AG09319 (cell line): ENCODE measurements around the gene UBE2E2.

Experiments used
- DNase-seq: peaks from one replicate; pipeline ENCODE4 v3.0.0-alpha.2; 2010; ENCODE audit warnings: low read depth; ENCODE audit errors: extremely low read depth
- TF ChIP-seq, protein P1 (sequence below): IDR thresholded peaks from 2 replicates; pipeline ENCODE4 v1.5.1; 2011; ENCODE audit warnings: low read depth, mild to moderate bottlenecking, inconsistent platforms, low read length, moderate library complexity

UBE2E2 gene

DNA sequence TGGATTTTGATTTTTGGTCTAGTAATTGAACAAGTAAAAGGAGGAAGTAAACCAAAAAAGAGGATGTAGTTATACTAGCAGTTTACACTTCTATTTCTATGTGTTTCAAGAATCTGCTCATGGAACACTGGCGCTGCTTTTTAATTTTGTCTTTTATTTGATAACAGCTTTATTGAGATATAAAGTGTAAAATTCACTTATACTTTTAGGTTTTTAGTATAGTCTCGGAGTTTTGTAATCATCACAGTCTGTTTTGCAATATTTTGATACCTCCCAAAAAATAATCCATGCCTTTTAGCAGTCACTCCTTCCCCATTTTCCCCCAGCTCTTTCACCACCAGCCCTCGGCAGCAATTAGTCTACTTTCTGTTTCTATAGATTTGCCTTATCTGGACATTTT, 18.0 kb downstream of the UBE2E2 start:
- TF ChIP-seq, protein P1, sequence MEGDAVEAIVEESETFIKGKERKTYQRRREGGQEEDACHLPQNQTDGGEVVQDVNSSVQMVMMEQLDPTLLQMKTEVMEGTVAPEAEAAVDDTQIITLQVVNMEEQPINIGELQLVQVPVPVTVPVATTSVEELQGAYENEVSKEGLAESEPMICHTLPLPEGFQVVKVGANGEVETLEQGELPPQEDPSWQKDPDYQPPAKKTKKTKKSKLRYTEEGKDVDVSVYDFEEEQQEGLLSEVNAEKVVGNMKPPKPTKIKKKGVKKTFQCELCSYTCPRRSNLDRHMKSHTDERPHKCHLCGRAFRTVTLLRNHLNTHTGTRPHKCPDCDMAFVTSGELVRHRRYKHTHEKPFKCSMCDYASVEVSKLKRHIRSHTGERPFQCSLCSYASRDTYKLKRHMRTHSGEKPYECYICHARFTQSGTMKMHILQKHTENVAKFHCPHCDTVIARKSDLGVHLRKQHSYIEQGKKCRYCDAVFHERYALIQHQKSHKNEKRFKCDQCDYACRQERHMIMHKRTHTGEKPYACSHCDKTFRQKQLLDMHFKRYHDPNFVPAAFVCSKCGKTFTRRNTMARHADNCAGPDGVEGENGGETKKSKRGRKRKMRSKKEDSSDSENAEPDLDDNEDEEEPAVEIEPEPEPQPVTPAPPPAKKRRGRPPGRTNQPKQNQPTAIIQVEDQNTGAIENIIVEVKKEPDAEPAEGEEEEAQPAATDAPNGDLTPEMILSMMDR: no peak
- DNase-seq: no peak

DNA sequence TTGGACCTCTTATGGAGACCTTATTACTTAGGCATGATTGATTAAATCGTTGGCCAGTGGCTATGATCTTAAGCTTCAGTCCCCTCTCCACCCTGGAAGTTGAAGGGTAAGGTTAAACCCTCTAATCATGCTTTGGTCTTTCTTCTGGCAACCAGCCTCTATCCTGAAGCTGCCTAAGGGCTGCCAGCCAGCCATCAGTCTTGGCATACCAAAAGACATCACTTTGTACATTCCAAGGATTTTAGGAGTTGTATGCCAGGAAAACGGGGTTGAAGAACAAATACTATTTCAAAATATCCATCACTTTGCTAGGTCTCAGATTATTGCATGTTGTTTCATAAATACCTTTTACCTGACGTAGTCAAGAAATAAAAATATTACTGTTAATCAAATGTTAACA, 28.9 kb downstream of the UBE2E2 start:
- TF ChIP-seq, protein P1: no peak
- DNase-seq: no peak

DNA sequence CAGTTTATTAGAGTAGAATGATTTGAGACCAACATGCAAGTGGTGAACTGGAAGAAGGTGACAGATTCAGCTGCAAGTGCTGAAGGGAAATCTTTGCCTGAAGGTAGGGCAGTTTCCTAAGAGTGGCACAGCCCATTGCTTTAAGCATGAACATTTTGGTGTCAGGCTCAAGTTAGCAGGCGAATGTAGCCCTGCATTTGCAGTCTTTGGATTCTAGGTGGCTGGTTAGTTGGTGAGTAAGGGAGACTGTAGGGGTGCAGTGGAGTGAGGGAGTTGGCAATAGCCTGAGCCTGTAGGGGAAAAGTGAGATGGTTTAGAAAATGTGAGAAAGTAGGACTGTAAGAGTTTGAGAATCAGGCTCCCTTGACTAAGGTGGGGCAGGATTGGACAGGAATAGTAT, 29.7 kb downstream of the UBE2E2 start:
- TF ChIP-seq, protein P1: no peak
- no peak for DNase-seq

DNA sequence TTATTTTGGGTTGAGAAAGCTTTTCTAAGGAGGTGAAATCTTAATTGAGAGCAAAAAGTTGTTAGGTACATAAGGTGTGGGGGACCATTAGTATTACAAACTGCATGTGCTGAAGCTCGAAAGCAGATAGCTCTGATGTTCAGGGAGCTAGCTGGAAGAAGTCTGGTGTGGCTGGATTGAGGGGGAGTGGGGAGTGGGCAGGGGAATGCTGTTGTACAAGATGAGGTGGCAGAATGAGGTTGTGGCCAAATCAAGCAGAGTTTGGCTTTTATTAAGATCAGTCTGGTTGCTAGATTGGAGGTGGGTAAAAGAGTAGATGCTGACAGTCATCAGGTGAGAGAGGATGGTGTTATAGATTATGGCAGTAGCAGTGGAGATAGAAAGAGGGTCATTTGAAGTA, 32.1 kb downstream of the UBE2E2 start:
- TF ChIP-seq, protein P1: no peak
- no peak for DNase-seq

DNA sequence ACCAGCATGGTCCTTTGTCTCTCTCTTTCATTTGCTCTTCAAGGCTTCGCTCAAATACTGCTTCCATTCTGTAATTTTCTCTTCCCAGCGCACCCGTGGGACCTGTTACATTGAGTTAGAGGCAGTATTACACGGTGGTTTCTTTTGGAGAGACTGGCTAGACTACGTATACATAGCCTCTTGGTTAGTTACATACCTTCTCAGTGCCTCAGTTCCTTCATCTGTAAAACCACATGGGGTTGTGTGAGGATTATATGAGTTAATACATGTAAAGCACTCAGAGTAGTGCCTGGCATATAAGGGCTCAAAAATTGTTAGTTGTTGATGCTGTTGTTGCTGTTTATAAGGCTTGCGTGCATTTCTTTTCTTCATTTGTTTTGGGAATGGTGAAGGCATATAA, 33.8 kb downstream of the UBE2E2 start:
- TF ChIP-seq, protein P1: no peak
- no peak for DNase-seq

DNA sequence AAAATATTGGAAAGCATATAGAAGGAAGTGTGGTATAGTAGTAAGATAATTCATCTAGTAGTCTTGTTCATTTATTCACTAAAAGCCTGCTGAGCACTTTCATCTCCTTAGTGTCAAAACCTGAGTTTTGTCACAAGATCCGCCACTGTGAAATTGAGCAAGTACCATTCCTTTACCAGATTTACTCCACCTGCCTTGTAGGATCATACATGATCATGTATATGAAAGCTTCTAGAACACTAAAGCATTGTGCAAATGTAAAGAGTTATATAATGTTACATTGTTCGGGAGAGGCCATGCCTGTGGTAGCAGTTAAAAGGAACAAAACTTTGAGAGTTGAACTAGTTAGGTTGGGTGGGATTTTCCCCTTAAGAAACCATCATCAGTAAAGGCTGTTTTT, 35.0 kb downstream of the UBE2E2 start:
- TF ChIP-seq, protein P1: no peak
- no peak for DNase-seq

DNA sequence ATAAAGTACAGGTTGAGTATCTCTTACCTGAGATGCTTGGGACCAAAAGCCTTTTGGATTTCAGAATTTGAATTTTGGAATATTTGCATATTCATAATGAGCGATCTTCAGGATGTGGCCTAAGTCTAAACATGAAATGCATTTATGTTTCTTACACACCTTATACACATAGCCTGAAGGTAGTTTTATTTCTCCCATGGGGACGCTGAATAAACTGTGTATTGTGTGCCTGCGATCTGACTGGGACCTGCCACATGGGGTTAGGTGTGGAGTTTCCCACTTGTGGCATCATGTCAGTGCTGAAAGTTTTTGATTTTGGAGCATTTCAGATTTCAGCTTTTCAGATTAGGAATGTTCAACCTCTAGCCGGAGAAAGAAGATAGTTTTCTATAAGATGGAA, 35.5 kb downstream of the UBE2E2 start:
- no peak for DNase-seq
- TF ChIP-seq, protein P1: no peak
